ENCODE measurements around the gene GUCA2B. TPM values are rescaled to one million over a fixed set of nuclear protein-coding genes. Genes with fewer than 3 reads are reported as not detected.

Gene GUCA2B
- total RNA-seq, 1 donor from 2014 or later: not detected

DNA sequence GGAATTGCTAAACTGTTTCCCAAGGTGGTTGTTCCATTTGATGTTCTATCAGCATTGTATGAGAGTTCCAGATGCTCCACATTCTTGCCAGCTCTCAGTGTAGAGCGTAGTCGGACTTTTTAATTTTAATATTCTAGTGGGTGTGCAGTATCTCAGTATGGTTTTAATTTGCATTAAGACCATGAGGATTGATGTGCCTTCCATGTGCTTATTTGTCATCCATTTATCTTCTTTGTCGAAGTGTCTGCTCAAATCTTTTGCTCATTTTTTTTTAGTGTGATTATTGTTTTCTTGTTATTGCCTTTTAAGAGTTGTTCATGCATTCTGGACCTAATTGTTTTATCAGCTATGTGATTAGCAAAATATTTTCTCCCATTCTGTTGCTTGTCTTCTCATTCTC is 13.8 kb upstream of the GUCA2B start:
- no peaks in the 10 kb centered on the region for H3K36me3 ChIP-seq
- no peak overlapping the region for H3K27ac ChIP-seq
- intact Hi-C loops (cut with DNase I): no loop called here
- H3K4me1 ChIP-seq: no peaks in the 10 kb centered on the region
- H3K27me3 ChIP-seq: no peaks in the 10 kb centered on the region
- TF ChIP-seq POLR2AphosphoS5 (IDR thresholded peaks at IDR 0.05; ENCODE audit: insufficient read depth in 1 of 2, low read depth in 1 of 2): no peak
- TF ChIP-seq, protein P1, sequence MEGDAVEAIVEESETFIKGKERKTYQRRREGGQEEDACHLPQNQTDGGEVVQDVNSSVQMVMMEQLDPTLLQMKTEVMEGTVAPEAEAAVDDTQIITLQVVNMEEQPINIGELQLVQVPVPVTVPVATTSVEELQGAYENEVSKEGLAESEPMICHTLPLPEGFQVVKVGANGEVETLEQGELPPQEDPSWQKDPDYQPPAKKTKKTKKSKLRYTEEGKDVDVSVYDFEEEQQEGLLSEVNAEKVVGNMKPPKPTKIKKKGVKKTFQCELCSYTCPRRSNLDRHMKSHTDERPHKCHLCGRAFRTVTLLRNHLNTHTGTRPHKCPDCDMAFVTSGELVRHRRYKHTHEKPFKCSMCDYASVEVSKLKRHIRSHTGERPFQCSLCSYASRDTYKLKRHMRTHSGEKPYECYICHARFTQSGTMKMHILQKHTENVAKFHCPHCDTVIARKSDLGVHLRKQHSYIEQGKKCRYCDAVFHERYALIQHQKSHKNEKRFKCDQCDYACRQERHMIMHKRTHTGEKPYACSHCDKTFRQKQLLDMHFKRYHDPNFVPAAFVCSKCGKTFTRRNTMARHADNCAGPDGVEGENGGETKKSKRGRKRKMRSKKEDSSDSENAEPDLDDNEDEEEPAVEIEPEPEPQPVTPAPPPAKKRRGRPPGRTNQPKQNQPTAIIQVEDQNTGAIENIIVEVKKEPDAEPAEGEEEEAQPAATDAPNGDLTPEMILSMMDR (IDR thresholded peaks at IDR 0.05): no peak
- TF ChIP-seq POLR2A (IDR thresholded peaks at IDR 0.05): no peak
- no peak for DNase-seq (ENCODE audit: extremely low spot score in 2 of 2)
- H3K9me3 ChIP-seq: no peaks in the 10 kb centered on the region
- no peak overlapping the region for H3K4me3 ChIP-seq

DNA sequence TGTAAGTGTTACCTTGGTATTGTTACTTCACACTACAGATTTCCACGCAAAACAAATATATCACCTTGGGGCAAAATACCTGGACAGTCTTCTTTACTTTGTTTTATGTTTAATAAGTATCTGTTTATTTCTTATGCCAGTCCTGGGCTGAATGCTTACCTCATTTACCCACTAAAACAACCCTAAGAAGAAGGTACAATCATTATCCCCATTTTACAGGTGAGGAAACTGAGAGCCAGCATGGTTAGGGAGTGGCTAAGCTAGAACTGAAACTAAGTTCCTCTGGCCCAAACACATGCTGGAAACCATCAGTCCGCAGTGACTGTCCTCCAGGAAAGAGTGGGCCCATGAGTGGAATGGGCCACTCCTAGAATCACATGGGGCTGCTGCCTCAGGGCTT is 13.0 kb upstream of the GUCA2B start:
- Histone ChIP-seq H3K27ac (no peak overlapping the region), H3K9me3 (no peaks in the 10 kb centered on the region), H3K4me1 (no peaks in the 10 kb centered on the region), H3K4me3 (no peak overlapping the region), H3K36me3 (no peaks in the 10 kb centered on the region), H3K27me3 (no peaks in the 10 kb centered on the region)
- DNase-seq (ENCODE audit: extremely low spot score in 2 of 2): no peak
- TF ChIP-seq POLR2AphosphoS5 (IDR thresholded peaks at IDR 0.05; ENCODE audit: insufficient read depth in 1 of 2, low read depth in 1 of 2): no peak
- no peak for TF ChIP-seq POLR2A (IDR thresholded peaks at IDR 0.05)
- TF ChIP-seq, protein P1 (IDR thresholded peaks at IDR 0.05): no peak
- intact Hi-C loops (cut with DNase I): no loop called here

DNA sequence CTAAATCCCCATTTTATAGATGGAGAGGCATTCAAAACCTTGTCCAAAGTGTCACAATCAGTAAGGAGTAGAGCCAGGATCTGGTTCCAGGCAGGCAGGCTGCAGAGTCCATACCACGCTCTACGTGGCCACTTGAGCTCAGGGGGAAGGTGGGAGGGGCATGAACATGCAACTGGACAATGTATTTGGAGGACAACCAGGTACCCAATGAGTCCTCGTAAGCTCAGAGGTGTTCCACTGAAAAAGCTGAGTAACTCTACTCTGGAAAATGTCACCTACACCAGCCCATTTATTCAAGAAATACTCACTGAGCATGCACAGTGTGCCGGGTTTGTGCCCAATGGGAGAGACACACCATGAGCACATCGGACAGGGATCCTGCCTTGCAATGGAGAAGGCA is 11.2 kb upstream of the GUCA2B start:
- no peak for DNase-seq (ENCODE audit: extremely low spot score in 2 of 2)
- TF ChIP-seq POLR2A (IDR thresholded peaks at IDR 0.05): no peak
- no peak for TF ChIP-seq POLR2AphosphoS5 (IDR thresholded peaks at IDR 0.05; ENCODE audit: insufficient read depth in 1 of 2, low read depth in 1 of 2)
- TF ChIP-seq, protein P1 (IDR thresholded peaks at IDR 0.05): no peak
- Histone ChIP-seq H3K4me3 (no peak overlapping the region), H3K27ac (no peak overlapping the region), H3K4me1 (peaks cover 7% of the 10 kb centered on the region), H3K9me3 (no peaks in the 10 kb centered on the region), H3K36me3 (no peaks in the 10 kb centered on the region), H3K27me3 (no peaks in the 10 kb centered on the region)
- intact Hi-C loops (cut with DNase I): no loop called here

DNA sequence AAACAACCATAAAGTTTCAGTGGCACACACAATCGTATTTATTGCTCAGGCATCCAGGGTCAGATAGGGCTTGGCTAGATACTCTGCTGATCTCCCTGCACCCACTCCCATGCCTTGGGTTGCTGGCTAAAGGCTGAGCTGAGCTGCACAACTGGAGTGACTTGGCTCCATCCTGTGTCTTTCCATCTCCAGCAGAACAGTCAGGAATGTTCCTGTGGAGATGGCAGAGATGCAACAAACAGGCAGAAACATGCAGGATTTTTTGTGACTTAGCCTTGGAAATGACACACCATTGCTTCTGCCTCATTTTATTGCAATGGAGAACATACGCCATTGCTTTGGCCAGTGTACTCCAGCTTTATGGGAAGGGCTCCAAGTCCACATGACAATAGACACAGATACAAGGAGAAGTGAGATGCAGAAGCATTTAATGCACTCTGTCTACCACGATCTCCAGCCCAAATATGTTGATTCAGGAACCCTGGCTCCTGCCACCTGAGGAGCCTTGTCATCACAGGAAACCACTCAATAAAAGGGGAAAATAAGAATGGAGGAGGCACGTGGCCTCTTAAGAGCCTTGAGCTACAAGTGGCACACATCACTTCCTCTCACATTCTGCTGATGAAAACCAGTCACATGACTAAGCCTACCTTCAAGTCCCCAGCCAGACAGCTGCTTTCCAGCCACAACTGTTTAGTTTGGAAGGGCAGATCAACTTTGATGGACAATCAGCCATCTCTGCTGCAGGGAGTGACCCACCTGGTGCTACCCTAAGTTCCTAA is 10.1 kb upstream of the GUCA2B start:
- Histone ChIP-seq H3K36me3 (no peaks in the 10 kb centered on the region), H3K4me3 (no peak overlapping the region), H3K27me3 (no peaks in the 10 kb centered on the region), H3K9me3 (no peaks in the 10 kb centered on the region), H3K4me1 (peaks cover 7% of the 10 kb centered on the region), H3K27ac (no peak overlapping the region)
- DNase-seq (ENCODE audit: extremely low spot score in 2 of 2): no peak
- TF ChIP-seq, protein P1 (IDR thresholded peaks at IDR 0.05): no peak
- TF ChIP-seq POLR2A (IDR thresholded peaks at IDR 0.05) (no peak), POLR2AphosphoS5 (IDR thresholded peaks at IDR 0.05; ENCODE audit: insufficient read depth in 1 of 2, low read depth in 1 of 2) (no peak)
- intact Hi-C loops (cut with DNase I): no loop called here

All from vagina (tissue), 2 donors.